ENCODE results near the gene GABBR2.

DNA sequence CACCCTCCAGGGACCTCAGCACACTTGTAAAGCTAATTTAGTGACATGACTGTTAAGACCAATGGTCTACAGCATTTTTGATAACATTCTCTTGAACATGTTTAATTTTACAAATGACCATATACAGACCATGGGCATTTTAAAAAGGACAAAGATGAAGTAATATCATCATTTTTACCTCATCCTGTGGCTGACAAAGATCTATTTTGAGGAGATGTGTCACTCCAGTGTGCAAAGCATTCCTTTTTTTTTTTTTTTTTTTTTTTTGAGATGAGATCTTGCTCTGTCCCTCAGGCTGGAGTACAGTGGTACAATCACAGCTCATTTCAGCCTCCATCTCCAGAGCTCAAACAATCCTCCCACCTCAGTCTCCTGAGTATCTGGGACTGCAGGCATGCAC, 335.1 kb downstream of the GABBR2 start:
- TF ChIP-seq POLR2A (IDR thresholded peaks at IDR 0.05) = no peak
- TF ChIP-seq CTCF (IDR thresholded peaks at IDR 0.05) = no peak

All from adrenal gland (tissue), 5 donors.